Trophoblast cell (in vitro differentiated cells and primary cell): Measurements from ENCODE around the gene ZNF407.

Experiments
- DNase-seq, 2 donors: peaks; one replicate each; pipeline ENCODE4 v3.0.0-alpha.2; 2016
- H2AFZ ChIP-seq: 2 replicates; pipeline ENCODE4 v1.6.1; 2013; ENCODE audit warnings: low read length, moderate library complexity, mild to moderate bottlenecking; ENCODE audit not compliant: insufficient read depth, poor library complexity
- H2AK5ac ChIP-seq: 2 replicates; pipeline ENCODE4 v1.6.1; 2013; ENCODE audit warnings: mild to moderate bottlenecking, low read length
- H2BK120ac ChIP-seq: 2 replicates; pipeline ENCODE4 v1.6.1; 2013; ENCODE audit warnings: low read length, mild to moderate bottlenecking, moderate library complexity; ENCODE audit not compliant: insufficient read depth, poor library complexity
- H2BK12ac ChIP-seq: 2 replicates; pipeline ENCODE4 v1.6.1; 2013; ENCODE audit warnings: mild to moderate bottlenecking, low read length, moderate library complexity
- H2BK5ac ChIP-seq: 2 replicates; pipeline ENCODE4 v1.6.1; 2013; ENCODE audit warnings: low read length, low read depth, moderate library complexity, mild to moderate bottlenecking; ENCODE audit not compliant: poor library complexity
- H3K14ac ChIP-seq: 2 replicates; pipeline ENCODE4 v1.6.1; 2013; ENCODE audit warnings: mild to moderate bottlenecking, low read length
- H3K18ac ChIP-seq: 2 replicates; pipeline ENCODE4 v1.6.1; 2013; ENCODE audit warnings: mild to moderate bottlenecking, low read length
- H3K23ac ChIP-seq: 2 replicates; pipeline ENCODE4 v1.6.1; 2013; ENCODE audit warnings: low read length
- H3K27ac ChIP-seq: 2 replicates; pipeline ENCODE4 v1.5.1; 2013; ENCODE audit warnings: low read depth, mild to moderate bottlenecking, inconsistent platforms, low read length, moderate library complexity
- H3K27me3 ChIP-seq: 2 replicates; pipeline ENCODE4 v1.6.1; 2013; ENCODE audit warnings: inconsistent platforms, mild to moderate bottlenecking, low read length, moderate library complexity; ENCODE audit not compliant: insufficient read depth
- H3K36me3 ChIP-seq, 2 experiments: 1 replicate in 1 of 2; 2 replicates in 1 of 2; pipeline ENCODE4 v1.6.1; 2013; ENCODE audit warnings: low read length in 2 of 2, mild to moderate bottlenecking in 2 of 2, moderate library complexity in 1 of 2; ENCODE audit not compliant: insufficient read depth in 2 of 2, control insufficient read depth in 1 of 2
- H3K4ac ChIP-seq: 2 replicates; pipeline ENCODE4 v1.6.1; 2013; ENCODE audit warnings: low read depth, mild to moderate bottlenecking, low read length, moderate library complexity
- H3K4me1 ChIP-seq, 2 experiments: 1 replicate in 1 of 2; 2 replicates in 1 of 2; pipeline ENCODE4 v1.6.1; 2013; ENCODE audit warnings: low read length in 2 of 2, mild to moderate bottlenecking in 2 of 2, moderate library complexity in 1 of 2; ENCODE audit not compliant: insufficient read depth in 2 of 2, control insufficient read depth in 1 of 2
- H3K4me2 ChIP-seq: 2 replicates; pipeline ENCODE4 v1.6.1; 2013; ENCODE audit warnings: inconsistent platforms, mild to moderate bottlenecking, low read length, moderate library complexity
- H3K4me3 ChIP-seq: 2 replicates; pipeline ENCODE4 v1.5.1; 2013; ENCODE audit warnings: mild to moderate bottlenecking, low read depth, low read length, inconsistent platforms
- H3K79me1 ChIP-seq: one replicate; pipeline ENCODE4 v1.6.1; 2013; ENCODE audit warnings: low read length
- H3K79me2 ChIP-seq: 2 replicates; pipeline ENCODE4 v1.6.1; 2013; ENCODE audit warnings: low read length, mild to moderate bottlenecking; ENCODE audit not compliant: control insufficient read depth, insufficient read depth, poor library complexity
- H3K9ac ChIP-seq: 2 replicates; pipeline ENCODE4 v1.6.1; 2013; ENCODE audit warnings: mild to moderate bottlenecking, low read length
- H3K9me3 ChIP-seq: 2 replicates; pipeline ENCODE4 v1.6.1; 2013; ENCODE audit warnings: low read depth, mild to moderate bottlenecking, control low read depth, inconsistent platforms, low read length; ENCODE audit not compliant: insufficient read depth
- H4K12ac ChIP-seq: 2 replicates; pipeline ENCODE4 v1.6.1; 2013; ENCODE audit warnings: low read depth, mild to moderate bottlenecking, low read length, moderate library complexity
- H4K8ac ChIP-seq: 2 replicates; pipeline ENCODE4 v1.6.1; 2013; ENCODE audit warnings: low read depth, mild to moderate bottlenecking, low read length, moderate library complexity
- H4K91ac ChIP-seq: one replicate; pipeline ENCODE4 v1.6.1; 2013; ENCODE audit warnings: low read depth, mild to moderate bottlenecking, low read length, moderate library complexity
- WGBS: extraction: QIAGEN DNeasy Blood & Tissue Kit; methylation state at CpG from one replicate; pipeline ENCODE4 v1.1.7; 2013; ENCODE audit warnings: missing lambda C conversion rate; ENCODE audit not compliant: insufficient read length, insufficient coverage; ENCODE audit errors: extremely low coverage; 5-methylcytosine and 5-hydroxymethylcytosine counted together

The ZNF407 gene

DNA sequence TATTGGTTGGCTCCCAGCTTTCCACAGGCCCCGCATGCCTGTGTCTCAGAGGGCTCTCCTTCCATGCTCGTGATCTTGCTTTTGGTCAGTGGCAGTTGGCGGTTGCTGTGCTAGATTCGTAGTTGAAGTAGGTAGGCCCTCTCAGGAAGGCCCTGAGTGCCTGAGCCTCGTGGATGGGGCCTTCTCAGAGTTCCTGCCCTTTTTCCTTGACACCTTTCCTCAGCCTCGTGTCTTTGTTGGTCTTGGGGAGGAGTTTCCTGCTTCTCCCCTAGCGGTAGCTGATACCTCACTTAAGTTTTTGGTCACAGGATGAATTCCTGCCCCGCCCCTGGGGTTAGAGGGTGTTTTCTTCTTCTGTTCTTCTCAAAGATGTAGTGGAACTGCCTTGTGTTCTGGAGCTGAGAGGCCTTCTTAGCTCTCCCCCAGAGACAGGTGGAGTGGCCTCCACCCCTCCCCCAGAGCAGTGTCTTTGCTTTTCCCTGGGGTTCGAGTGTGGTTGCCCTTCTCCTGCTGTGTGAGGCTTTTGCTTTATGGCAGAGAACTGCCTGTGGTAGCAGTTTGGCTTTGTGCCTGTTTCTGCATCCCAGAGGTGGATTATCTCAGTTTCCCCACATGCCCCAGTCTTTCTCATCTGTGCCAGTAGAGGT lies 94.8 kb downstream of the ZNF407 start:
- no peak overlapping the region for H3K14ac ChIP-seq
- no peaks in the 10 kb centered on the region for H3K27me3 ChIP-seq
- H3K4me1 ChIP-seq, result no peaks in the 10 kb centered on the region
- H3K9ac ChIP-seq, result no peak overlapping the region
- H2AFZ ChIP-seq, result no peak overlapping the region
- no peak overlapping the region for H4K91ac ChIP-seq
- H2BK5ac ChIP-seq, result no peak overlapping the region
- H4K12ac ChIP-seq, result no peak overlapping the region
- no peaks in the 10 kb centered on the region for H3K79me1 ChIP-seq
- no peak overlapping the region for H3K4ac ChIP-seq
- no peak overlapping the region for H3K23ac ChIP-seq
- H4K8ac ChIP-seq, result no peak overlapping the region
- WGBS, result no CpG with 5 or more reads among the region's 9 CpGs
- H2BK120ac ChIP-seq, result no peak overlapping the region
- no peak overlapping the region for H3K27ac ChIP-seq
- no peaks in the 10 kb centered on the region for H3K36me3 ChIP-seq
- DNase-seq, result no peak
- H3K9me3 ChIP-seq, result no peaks in the 10 kb centered on the region
- no peak overlapping the region for H2AK5ac ChIP-seq
- no peak overlapping the region for H2BK12ac ChIP-seq
- no peaks in the 10 kb centered on the region for H3K79me2 ChIP-seq
- H3K18ac ChIP-seq, result no peak overlapping the region
- no peak overlapping the region for H3K4me2 ChIP-seq
- no peak overlapping the region for H3K4me3 ChIP-seq

DNA sequence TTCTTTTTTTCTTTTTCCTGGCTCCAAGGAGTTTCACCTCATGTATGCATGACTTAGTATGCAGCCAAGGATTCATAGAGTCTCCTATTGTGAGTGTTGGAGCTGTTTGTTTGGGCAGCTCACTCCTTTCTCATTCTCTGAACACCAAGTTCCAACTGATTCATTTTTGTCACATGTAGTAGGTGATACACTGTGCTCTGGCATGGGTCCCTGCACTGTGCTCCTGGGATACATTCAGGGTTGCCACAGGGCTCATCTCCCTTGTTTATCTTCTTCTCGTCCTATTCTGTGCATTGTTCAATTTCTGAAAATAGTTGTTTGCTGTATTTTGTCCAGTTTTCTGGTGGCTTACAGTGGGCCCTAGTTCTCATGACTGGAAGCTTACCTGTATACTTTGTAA lies 96.8 kb downstream of the ZNF407 start:
- Histone ChIP-seq H4K8ac (no peak overlapping the region), H2BK120ac (no peak overlapping the region), H3K4ac (no peak overlapping the region), H2AFZ (no peak overlapping the region), H3K27me3 (no peaks in the 10 kb centered on the region), H3K79me1 (no peaks in the 10 kb centered on the region), H3K4me2 (no peak overlapping the region), H4K91ac (no peak overlapping the region), H3K9ac (no peak overlapping the region), H3K23ac (no peak overlapping the region), H4K12ac (no peak overlapping the region), H3K4me1 (no peaks in the 10 kb centered on the region), H2BK12ac (no peak overlapping the region), H3K18ac (no peak overlapping the region), H3K4me3 (no peak overlapping the region), H3K27ac (no peak overlapping the region), H3K9me3 (no peaks in the 10 kb centered on the region), H3K36me3 (no peaks in the 10 kb centered on the region), H3K79me2 (no peaks in the 10 kb centered on the region), H2BK5ac (no peak overlapping the region), H3K14ac (no peak overlapping the region), H2AK5ac (no peak overlapping the region)
- DNase-seq, result no peak
- no CpG with 5 or more reads among the region's 1 CpG for WGBS

DNA sequence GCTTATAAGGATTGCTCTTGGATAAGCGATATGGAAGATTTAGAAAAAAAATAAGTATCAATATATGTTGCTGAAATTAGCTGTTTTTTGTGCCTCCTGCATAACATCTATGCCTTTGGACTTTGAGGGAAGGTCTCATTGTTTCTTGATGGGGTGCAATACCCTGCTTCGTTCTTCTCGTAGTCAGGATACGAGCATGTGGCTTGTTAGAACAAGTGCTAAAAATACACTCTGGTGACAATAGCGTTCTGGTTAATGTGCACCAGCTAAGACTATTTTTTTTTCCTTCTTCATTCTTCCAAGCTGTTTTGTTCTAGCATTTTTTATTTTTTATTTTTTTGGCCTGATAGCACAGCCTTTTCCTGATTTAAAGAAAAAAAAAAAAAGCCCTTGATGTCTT lies 97.5 kb downstream of the ZNF407 start:
- H2BK12ac ChIP-seq, result no peak overlapping the region
- no peak overlapping the region for H3K4me2 ChIP-seq
- H3K14ac ChIP-seq, result no peak overlapping the region
- no peak overlapping the region for H3K27ac ChIP-seq
- H3K23ac ChIP-seq, result no peak overlapping the region
- H4K91ac ChIP-seq, result no peak overlapping the region
- no peak overlapping the region for H4K12ac ChIP-seq
- no peaks in the 10 kb centered on the region for H3K79me1 ChIP-seq
- no peak overlapping the region for H2AFZ ChIP-seq
- WGBS, result no CpG with 5 or more reads among the region's 5 CpGs
- H4K8ac ChIP-seq, result no peak overlapping the region
- no peak overlapping the region for H3K18ac ChIP-seq
- H3K9me3 ChIP-seq, result no peaks in the 10 kb centered on the region
- H2BK5ac ChIP-seq, result no peak overlapping the region
- no peaks in the 10 kb centered on the region for H3K27me3 ChIP-seq
- DNase-seq, result no peak
- no peak overlapping the region for H2BK120ac ChIP-seq
- H3K36me3 ChIP-seq, result no peaks in the 10 kb centered on the region
- H3K79me2 ChIP-seq, result no peaks in the 10 kb centered on the region
- H2AK5ac ChIP-seq, result no peak overlapping the region
- no peaks in the 10 kb centered on the region for H3K4me1 ChIP-seq
- H3K4me3 ChIP-seq, result no peak overlapping the region
- H3K4ac ChIP-seq, result no peak overlapping the region
- H3K9ac ChIP-seq, result no peak overlapping the region

DNA sequence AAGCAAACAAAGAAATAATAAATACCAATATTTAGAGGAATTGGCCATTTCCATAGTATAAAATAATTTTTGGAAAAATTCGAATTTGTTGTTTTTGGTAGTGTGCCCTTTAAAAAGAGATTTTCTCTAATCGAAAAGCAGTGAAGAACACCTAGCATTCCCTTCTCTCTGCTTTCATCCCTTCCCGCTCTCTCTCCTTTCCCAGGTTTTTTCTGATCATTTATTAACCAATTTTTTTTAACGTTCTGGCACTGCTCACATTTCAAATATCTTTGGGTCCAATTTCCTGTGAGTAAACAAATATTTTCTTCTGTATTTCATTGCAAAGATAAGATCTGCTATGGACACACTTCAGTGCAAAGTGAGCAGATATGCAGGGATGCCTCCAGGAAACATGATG lies 101.2 kb downstream of the ZNF407 start:
- H3K4me1 ChIP-seq, result no peaks in the 10 kb centered on the region
- H2AFZ ChIP-seq, result no peak overlapping the region
- H3K4me3 ChIP-seq, result no peak overlapping the region
- no peak overlapping the region for H2BK120ac ChIP-seq
- H3K14ac ChIP-seq, result no peak overlapping the region
- DNase-seq, result peak in 1 of 2 donors; percentile 9
- H3K18ac ChIP-seq, result no peak overlapping the region
- no peak overlapping the region for H4K8ac ChIP-seq
- no peak overlapping the region for H2BK12ac ChIP-seq
- no peak overlapping the region for H2AK5ac ChIP-seq
- H3K79me1 ChIP-seq, result no peaks in the 10 kb centered on the region
- no CpG with 5 or more reads among the region's 4 CpGs for WGBS
- H3K4me2 ChIP-seq, result no peak overlapping the region
- no peaks in the 10 kb centered on the region for H3K36me3 ChIP-seq
- no peaks in the 10 kb centered on the region for H3K27me3 ChIP-seq
- H3K9ac ChIP-seq, result no peak overlapping the region
- H3K4ac ChIP-seq, result no peak overlapping the region
- H3K23ac ChIP-seq, result no peak overlapping the region
- no peak overlapping the region for H4K91ac ChIP-seq
- H3K27ac ChIP-seq, result no peak overlapping the region
- no peaks in the 10 kb centered on the region for H3K79me2 ChIP-seq
- no peak overlapping the region for H2BK5ac ChIP-seq
- no peak overlapping the region for H4K12ac ChIP-seq
- no peaks in the 10 kb centered on the region for H3K9me3 ChIP-seq
